ENCODE data around the gene BCL2L13. TPM values are rescaled to one million over a fixed set of nuclear protein-coding genes. Genes with fewer than 3 reads are reported as not detected.

BCL2L13 gene
- total RNA-seq, 1 experiment from 2014 or later = 135 TPM

Other genes starting within 250 kb of the BCL2L13 start
- not detected in 2 replicates for gene SLC25A18, start 75.3 kb upstream of the BCL2L13 start, total RNA-seq (2014; rRNA removed; shearing (Covaris generic); ENCODE audit: low replicate concordance)
- gene ATP6V1E1, start 10.0 kb upstream of the BCL2L13 start, total RNA-seq (2014; rRNA removed; shearing (Covaris generic); ENCODE audit: low replicate concordance) = 271 and 299 TPM in 2 replicates
- gene BID, start 135.7 kb downstream of the BCL2L13 start, total RNA-seq (2014; rRNA removed; shearing (Covaris generic); ENCODE audit: low replicate concordance) = 167 and 198 TPM in 2 replicates